ENCODE results near the gene EPHB1.

Gene EPHB1

DNA sequence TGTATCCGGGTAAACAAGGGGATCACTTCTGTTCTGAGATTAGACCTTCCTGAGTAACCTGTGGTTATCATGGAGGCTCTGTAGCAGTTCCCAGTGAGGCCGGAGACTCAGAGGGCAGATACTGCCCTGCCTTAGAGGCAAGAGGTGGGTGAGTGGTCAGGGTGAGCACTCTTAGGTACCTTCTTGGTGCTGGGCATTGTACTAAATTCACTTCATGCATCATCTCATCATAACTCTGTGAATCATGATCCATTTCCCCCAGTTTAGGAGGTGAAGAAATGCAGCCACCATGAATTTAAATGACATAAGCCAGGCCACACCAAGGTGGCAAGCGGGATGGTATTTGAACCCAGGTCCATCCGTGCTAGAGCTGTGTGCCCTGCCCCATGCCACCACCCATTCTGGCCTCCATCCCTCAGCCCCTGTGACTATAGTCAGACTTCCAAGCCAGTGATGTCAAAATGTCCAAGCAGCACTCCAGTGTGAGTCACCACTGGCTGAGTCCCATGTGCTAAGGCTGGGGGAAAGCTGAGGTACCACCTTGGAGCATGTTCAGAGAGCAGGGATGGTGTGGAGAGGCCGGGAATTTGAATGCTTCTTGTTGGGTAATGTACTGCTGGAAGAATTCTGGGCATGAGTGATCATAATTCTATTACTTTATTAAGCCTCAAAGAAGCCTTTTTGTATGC, 88.8 kb downstream of the EPHB1 start:
- no peak for DNase-seq (ENCODE audit: low read depth)

DNA sequence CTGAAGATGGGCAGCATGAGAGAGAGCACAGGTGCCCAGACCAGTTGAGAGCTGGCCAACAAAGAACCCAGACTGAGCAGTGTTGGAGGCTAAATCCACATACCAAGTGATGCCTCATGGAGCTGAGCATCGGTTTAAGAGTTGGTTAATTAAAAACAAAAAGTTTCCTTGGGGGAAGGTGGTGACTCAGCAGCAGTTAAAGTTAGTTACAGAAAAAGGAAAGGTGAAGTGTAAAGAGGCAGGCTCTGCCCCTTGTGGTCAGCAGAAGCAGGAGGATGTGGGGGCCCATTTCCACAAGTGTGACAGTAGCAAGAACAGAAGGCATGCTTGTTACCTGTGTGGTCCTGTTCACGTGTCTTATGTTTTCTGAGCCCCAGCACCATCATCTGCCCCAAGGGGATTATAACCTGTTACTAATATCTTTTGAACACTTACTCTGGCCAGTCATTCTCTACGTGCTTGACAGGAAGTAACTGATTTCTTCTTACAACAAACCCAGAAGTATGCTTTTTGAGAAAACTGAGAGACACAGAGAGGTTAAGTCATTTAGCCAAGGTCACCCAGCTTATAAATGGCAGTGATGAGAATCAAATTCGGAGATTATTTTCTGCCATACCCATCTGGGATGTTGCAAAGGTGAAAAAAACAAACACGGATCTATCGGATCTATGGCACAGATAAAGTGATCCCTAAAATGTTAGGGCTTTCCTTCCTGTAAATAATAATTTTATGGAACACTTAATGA, 91.0 kb downstream of the EPHB1 start:
- DNase-seq (ENCODE audit: low read depth): no peak

DNA sequence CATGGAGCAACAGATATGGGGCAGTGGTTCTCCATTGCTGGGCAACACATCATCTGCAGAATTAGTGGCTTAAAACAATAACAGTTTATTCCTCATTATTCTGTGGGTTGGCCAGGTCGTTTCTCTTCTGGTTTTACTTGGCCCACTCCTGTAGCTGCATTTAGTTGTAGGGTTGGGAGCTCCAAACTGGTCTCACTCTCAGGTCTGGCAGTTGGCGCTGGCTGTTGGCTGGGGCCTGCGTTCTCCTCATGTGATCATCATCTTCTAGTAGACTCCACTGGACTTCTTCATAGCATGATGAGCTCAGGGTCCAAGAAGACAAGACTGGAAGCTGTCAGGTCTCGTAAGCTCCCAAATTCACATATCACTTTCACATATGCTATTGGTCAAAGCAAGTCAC, 91.9 kb downstream of the EPHB1 start:
- no peak for DNase-seq (ENCODE audit: low read depth)

DNA sequence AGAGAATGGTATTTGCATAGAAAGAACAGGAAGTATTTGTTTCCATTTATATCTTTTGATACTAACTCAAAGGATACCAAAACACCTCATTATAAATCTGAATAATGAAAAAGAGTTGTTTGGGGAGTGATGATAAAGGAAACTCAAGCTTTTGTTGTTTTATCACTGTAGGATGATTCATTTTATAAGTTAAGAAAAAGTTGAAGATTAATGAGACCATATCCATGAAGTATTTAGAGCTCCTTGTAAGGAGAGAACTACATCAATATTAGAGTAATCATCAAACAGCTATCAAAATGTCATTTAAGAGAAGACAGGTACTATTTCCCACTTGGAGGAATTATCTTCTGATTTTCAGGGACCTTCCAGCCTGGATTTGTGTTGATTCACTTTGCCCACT, 92.5 kb downstream of the EPHB1 start:
- DNase-seq (ENCODE audit: low read depth): no peak

DNA sequence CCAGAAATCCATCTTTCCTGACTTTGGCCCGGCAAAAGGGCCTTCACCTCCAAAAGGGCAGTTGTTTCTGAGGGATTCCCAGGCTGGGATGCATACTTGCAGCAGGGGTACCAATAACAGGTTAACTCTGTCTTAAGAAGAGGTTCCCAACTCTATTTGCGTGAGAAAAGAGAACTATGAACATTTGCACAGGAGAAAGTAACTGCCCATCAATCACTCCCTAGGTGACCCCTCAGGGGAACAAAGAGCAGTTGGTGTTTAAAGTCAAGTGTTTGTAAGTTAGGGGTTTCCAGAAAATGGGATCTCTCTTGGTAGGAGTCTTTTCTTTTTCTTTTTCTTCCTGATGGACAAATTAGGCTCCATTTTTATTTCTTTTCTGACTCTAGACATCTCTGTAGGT, 97.3 kb downstream of the EPHB1 start:
- DNase-seq (ENCODE audit: low read depth): no peak

DNA sequence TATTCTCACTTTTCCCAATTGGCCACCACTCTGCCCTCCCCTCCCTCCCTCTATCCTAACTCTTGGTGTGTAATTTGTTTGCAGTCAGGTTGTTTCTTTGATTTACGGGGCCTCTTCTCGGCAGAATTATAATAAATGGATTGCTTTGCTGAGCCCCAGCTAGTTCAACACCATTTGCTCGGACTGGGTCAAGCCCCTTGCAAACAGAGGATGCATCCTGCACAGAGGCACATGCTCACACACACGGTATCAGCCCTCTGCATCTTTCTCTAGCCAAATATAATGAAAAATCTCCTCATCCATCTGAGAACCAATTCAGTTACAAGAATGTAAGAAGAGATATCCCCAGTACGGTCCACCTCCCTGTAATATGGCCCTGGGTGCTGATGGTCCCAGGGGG, 97.7 kb downstream of the EPHB1 start:
- DNase-seq (ENCODE audit: low read depth): no peak

DNA sequence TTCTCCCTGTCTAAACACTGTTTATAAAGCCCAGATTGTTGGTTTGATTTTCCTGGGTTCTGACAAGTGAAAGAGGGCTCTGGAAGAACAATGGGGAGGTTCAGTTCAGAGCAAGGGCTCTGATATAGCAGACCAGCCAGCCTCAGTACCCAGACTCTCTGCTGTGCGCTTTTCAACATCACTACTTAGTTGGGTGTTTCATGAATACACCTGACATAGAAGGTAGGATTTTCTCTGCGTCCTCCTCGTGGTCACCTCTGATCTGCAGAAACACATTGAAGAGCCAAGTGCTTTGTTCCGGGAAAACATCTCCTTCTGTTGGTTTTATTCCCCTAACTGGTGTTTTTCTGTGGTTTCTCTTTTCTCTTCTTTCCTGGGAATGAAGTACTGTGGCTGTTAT, 99.5 kb downstream of the EPHB1 start:
- DNase-seq (ENCODE audit: low read depth): no peak

DNA sequence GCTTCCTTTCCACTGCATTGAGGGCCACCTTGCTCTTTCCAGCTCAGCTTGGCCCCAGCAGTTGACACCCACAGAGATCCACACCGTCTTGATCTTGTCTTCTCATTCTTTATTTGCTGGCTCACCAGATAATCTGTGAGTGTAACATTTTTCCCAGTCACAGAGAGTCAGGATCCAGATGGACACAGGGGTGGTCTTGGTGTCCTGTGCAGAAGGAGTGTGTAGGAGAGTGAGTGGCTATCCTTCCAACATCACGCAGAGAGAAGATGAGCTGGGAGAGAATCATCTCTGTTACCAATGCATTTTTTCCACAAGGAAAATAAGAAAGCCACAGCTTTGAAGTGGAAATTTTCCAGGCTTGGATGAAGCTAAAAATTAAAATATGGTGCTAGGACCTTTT, 100.1 kb downstream of the EPHB1 start:
- DNase-seq (ENCODE audit: low read depth): no peak

DNA sequence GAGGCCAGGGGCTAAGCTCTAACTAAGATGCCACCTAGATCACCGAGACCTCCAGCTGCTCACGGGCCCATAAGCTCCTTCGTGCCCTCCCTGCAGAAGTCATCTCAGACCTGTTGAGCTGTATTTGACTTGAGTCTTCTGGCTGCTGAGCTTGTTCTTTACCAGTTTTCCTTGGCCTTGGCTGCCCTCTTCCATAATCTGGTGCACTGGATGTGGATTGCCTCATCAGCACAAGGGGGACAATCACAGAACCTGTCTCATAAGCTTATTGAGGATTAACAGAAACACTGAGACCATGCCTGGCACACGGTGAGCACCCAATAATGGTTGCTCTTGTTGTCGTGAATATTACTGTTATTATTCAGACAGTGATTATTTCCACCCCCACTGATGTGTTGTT, 101.1 kb downstream of the EPHB1 start:
- no peak for DNase-seq (ENCODE audit: low read depth)

DNA sequence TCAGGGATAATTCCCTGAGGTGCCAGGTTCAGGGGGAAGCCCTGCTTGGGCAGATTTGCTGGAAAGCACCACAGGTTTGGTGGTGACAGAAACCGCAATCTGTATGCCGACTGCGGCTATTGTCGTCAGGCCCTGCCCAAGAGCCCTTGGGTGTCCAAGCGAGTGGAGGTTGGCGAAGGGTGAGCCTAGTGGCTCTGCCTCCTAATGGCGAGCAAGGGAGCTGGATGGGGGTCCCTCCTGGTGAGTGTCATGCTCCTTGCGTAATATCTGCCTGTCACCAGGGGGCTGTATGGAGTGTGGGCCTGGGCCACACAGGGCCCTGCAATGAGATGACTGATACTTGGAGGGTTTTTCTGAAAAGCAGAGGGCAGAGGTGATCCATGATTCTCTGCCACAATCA, 101.6 kb downstream of the EPHB1 start:
- no peak for DNase-seq (ENCODE audit: low read depth)

DNA sequence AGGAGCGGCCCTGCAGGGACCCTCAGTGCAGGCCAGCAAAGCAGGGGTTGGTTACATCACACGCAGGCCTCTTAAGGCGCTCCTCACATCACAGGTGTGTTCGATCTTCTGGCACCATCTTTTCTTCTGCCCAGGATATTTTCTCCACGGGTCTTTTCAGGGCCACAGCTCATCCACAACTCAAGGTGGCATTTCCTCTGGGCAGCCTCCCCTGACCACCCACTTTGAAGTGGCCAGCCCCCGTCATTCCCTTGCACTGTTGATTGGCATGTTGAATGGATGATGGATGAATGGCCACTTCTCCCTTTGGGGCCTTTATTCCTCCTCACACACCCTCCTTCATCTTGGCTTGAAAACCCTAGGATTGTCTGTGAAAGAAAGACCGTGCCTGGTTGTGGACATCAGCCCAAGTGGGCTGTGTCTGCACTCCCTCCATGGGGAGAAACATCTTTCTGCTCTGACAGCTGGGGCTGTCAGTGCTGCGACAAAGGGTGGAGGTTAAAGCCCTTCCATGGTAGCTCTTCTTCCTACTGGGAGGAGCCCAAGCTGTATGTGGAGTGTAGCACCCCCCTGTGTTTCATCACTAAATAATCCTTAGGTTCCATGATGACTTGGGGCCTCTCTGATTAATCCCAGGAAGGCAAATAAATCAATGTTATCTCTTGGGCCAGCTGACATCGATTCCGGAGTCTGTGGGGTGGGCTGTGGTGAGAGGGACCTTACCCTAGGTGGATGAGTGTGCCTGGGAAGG, 102.5 kb downstream of the EPHB1 start:
- no peak for DNase-seq (ENCODE audit: low read depth)

DNA sequence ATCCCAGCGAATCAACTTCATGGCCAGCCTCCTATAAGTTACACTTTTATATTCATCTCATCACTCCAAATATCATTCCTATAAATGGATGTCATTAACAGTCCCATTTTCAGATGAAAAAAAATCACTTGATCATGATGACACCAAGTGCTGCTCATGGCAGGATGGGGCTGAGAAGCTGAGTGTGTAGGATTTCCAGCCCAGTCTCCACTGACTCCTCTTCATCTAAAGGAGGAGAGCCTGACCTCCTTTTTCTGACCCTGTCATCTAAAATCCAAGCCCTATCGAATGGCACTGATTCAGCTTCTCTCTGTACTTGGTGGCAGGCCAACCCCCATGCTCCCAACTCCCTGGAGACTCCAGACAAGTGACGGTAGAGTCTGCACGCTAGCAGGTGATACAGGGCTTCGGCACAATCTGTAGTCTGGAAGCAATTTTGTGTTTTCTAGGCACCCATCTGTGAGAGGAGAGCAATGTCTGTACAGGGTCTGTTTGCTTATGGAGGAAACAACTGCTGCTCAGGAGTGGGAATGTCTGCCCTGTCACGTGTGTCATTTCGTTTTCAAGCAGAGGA, 103.2 kb downstream of the EPHB1 start:
- DNase-seq (ENCODE audit: low read depth): no peak

DNA sequence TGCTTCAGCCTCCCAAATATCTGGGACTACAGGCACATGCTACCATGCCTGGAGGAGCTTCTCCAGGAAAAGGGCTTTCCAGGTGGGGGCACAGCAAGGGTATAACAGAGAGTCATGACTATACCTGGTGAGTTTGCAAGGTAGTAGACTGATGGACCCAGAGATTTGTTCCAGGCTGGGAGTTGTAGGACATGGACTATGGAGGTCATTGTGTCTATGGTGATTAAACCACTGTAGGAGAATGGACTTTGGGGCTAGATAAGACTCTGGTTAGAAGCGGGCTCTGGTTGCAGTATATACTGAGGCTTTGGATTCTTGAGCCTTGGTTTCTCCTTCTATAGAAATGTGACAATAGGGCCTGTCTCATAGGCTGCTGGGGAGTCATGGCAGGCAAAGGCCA, 104.7 kb downstream of the EPHB1 start:
- no peak for DNase-seq (ENCODE audit: low read depth)

DNA sequence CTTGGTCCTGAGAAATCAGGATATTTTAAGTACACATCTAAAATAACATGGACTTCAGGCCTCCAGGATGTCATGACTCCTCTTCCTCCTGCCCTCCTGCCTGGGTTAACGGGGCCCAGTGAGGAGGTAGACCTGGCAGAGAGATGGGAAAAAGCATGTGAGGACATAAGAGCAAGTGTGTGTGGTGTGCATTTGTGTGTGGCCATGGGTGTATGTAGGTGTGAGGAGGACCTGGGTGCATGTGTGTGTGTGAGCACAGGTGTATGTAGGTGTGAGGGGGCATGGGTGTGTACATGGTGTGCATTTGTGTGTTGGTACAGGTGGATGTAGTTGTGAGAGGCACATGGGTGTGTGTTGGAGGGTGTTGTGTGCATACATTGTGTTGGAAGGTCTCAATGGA, 105.4 kb downstream of the EPHB1 start:
- DNase-seq (ENCODE audit: low read depth): no peak

DNA sequence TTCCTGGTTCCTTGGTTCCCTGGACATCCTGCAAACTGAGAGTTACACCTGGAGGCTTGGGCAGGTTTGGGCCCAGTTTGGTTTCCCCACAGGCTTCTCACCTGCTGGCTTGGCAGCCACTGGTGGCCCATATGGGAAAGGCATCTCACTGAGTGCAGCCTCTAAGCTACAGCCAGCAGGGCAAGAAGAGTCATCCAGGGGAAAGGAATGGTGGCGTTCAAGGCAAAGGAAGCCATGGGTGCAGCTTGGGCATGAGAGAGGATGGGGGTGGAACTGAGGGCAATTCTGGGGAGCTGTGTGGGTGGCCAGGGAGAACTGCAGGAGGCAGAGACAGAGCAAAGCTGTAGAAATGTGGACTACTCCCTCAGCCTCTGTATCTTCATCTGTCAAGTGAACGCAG, 106.4 kb downstream of the EPHB1 start:
- DNase-seq (ENCODE audit: low read depth): no peak

DNA sequence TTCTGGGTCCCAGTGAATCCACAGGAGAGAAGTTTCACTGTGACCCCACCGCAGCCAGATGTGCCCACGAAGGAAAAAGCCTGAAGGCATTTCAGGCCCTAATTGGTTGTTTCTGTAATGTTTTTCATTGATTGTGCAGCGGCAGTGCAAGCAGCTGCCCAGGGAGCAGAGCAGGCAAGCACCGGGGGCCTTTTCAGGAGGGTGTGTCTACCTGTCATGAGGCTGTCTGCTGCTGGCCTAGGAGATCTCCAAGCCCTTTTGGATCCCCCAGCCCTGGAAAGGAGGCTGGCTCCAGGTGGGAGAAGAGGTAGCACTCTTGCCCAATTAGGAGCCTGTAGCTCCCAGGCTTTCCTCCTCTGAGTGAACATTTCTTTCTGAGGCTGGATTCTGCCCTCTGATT, 108.8 kb downstream of the EPHB1 start:
- no peak for DNase-seq (ENCODE audit: low read depth)

DNA sequence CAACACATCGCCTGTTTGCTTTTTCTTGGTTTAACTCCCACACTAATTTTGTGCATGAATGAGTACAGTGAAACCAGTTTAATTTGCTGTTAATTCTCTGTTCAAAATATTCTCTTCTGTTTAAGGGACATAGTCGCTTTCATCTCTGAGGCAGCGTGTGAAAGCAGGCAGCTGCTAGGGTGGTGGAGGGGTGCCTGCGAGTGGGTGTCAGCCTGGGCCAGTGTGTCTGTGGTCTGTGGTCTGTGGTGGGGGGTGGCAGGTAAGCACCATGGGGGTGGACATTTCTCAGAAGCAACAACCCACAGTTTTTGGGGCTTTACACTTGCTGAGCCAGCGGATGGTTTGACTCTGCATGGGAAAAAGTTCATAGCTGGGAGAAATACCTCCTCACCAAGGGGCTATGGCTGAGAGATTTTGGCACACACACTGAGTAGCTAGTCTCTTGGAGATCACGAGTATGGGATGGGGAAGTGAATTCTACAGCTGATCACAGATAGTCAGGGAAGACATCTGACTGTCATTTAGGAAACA, 109.2 kb downstream of the EPHB1 start:
- no peak for DNase-seq (ENCODE audit: low read depth)

DNA sequence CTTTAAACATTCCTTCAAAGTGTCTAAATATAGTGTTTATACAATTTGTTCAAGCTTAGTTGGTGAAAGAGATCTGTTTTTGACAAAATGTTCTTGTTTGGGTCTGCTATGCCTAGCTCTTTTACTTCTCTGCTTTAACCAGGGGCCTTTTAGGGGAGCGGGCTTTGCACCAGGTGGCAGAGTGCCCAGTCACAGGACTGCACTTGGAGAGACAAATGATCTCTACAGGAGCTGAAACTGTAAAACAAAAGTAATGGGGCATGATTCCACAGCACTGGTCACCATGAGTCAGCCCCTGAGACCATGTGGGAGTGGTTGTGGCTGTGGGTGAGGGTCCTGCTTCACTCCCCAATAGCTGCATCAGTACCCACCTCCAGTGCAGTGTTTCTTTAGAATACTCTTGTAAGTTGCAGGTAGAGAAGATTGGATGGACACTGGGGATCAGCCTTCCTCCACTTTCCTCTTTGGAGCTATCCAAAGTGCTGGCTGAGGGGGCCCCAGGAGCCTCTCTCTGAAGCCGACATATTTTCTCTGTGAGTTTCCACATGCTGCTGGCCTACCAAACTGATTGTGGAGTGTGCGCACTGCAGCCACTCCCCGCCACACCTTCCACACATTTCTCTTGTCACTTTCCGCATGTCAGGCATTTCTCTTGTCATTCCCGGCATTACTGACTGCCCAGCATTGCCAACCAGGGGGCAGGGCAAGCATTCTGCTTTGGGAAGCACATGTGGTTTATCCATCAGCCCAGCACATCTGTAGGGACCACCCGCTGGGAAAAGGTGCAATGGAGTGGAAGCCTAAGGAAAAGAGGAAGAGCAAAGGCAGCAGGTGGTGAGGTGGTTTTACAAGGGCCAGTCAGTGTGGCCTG, 110.0 kb downstream of the EPHB1 start:
- no peak for DNase-seq (ENCODE audit: low read depth)

DNA sequence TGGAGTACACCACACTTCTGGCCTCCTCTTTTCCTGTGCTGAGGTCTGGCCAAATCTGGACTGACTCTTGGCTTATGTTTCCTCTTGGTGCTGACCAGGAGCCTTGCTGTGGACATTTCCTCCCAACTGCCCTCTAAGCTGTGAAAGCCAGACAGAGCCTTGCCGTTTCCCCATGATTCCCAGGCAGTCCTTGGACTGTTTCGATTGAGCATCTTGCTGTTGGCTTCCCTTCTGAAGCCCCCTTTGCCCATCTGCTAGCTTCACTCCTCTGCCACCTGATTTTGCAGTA, 110.5 kb downstream of the EPHB1 start:
- DNase-seq (ENCODE audit: low read depth): no peak

DNA sequence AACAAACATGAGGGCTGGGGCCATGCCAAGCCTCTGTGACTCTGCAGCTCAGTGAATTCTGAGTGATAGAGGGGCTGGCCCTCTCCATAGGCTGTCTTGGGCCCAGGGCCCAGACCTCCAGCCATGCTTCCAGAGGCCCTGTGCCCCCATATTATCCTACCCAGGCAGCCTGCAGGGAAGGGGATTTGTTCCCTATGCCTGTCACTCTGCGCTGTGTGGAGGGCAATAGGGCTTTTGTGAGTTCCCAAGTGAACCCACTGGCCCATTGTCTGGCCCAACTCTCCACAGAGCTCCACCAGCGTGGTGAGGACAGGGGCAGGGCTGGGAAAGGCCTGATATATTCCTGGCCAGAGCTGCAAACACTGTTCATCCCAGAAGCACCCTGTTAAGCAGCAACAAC, 113.2 kb downstream of the EPHB1 start:
- DNase-seq (ENCODE audit: low read depth): no peak

DNA sequence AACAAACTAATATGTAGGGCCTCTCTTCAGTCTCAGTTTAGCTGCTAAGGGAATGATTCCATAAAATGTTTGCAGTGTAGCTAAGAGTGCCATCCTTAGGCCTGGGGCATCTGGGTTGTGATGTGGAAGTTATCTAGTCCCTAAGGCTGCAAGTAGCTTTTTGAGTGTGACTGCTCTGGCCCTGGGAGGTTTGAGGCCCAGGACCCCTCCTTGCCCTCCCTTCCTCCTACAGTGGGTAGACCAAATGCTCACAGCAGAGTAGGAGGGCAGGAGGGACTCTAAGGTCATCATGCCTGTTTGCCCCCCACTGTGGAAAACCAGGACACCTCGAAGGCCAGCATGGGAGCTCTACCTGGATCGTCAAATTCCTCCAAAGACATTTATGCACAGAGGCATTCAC, 115.0 kb downstream of the EPHB1 start:
- no peak for DNase-seq (ENCODE audit: low read depth)
